Activated T-cell treated with anti-CD3 and anti-CD28 coated beads, Interleukin-2, amount 50 U/mL, for 72 hours (primary cell): Measurements from ENCODE around the gene ELOF1. TPM values are rescaled to one million over a fixed set of nuclear protein-coding genes. Genes with fewer than 3 reads are reported as not detected.

Experiments
- ATAC-seq, 2 donors: fragments of 150-1000 bp; cut with Tn5 transposase; replicated peaks in 1 of 2; 2 replicates each; pipeline ENCODE4 v1.10.0; 2021; ENCODE audit warnings: moderate library complexity in 2 of 2, mild to moderate bottlenecking in 1 of 2
- DNase-seq, 2 donors: peaks; one replicate each; pipeline ENCODE4 v3.0.0; 2021 to 2022; ENCODE audit warnings: mixed read lengths in 1 of 2
- H3K27ac Mint-ChIP-seq: one replicate; pipeline ENCODE4 v1.8.0; 2022; ENCODE audit warnings: mild to moderate bottlenecking, moderate library complexity, mixed read lengths
- H3K27me3 Mint-ChIP-seq: one replicate; pipeline ENCODE4 v1.8.0; 2022; ENCODE audit warnings: low read depth, mixed read lengths
- H3K36me3 Mint-ChIP-seq, 2 donors: one replicate each; pipeline ENCODE4 v1.8.0; 2022; ENCODE audit warnings: mixed read lengths in 2 of 2, mild to moderate bottlenecking in 1 of 2; ENCODE audit not compliant: insufficient read depth in 2 of 2
- H3K4me1 Mint-ChIP-seq: one replicate; pipeline ENCODE4 v1.8.0; 2022; ENCODE audit warnings: low read depth, mixed read lengths
- H3K4me3 Mint-ChIP-seq, 2 donors: one replicate each; pipeline ENCODE4 v1.8.0; 2022; ENCODE audit warnings: mild to moderate bottlenecking in 2 of 2, mixed read lengths in 2 of 2, moderate library complexity in 2 of 2
- H3K9me3 Mint-ChIP-seq, 2 donors: one replicate each; pipeline ENCODE4 v1.8.0; 2022; ENCODE audit warnings: mixed read lengths in 2 of 2
- total RNA-seq, 2 donors: library from RNA; stranded (reverse); gene quantifications; one replicate each; pipeline ENCODE4 v1.2.3, GENCODE V29; 2022

ELOF1 gene
- total RNA-seq, 2 donors from 2014 or later = 50.8 to 50.9 TPM

GRCh38 chr19:11539495-11540365, 19.3 kb downstream of the ELOF1 start:
- Mint-ChIP-seq H3K9me3 (no peaks in the 10 kb centered on the region), H3K27ac (no peak overlapping the region), H3K27me3 (peaks cover 22% of the 10 kb centered on the region), H3K4me3 (no peak overlapping the region), H3K4me1 (peaks cover 12% of the 10 kb centered on the region), H3K36me3 (no peaks in the 10 kb centered on the region)
- ATAC-seq = no peak
- DNase-seq = no peak

GRCh38 chr19:11538232-11539036, 20.6 kb downstream of the ELOF1 start, which contains the start of gene CNN1:
TSS of gene CNN1 (plus strand) at chr19:11538851. CDS start at chr19:11538928, 77 bp downstream.
- Mint-ChIP-seq H3K4me3 (no peak within 1 kb of the TSS), H3K27me3 (peaks cover 30% of the 10 kb centered on the region), H3K9me3 (no peaks in the 10 kb centered on the region), H3K4me1 (peaks cover 12% of the 10 kb centered on the region), H3K27ac (no peak within 1 kb of the TSS), H3K36me3 (no peaks in the 10 kb centered on the region)
- DNase-seq = no peak
- ATAC-seq = no peak

GRCh38 chr19:11535792-11536595, 23.0 kb downstream of the ELOF1 start:
- ATAC-seq = peak; percentile 72
- peaks cover 29% of the 10 kb centered on the region for H3K4me1 Mint-ChIP-seq
- H3K27me3 Mint-ChIP-seq = peaks cover 30% of the 10 kb centered on the region
- peak overlapping the region; percentile 35 for H3K27ac Mint-ChIP-seq
- H3K9me3 Mint-ChIP-seq = no peaks in the 10 kb centered on the region
- no peaks in the 10 kb centered on the region for H3K36me3 Mint-ChIP-seq
- DNase-seq = peak; percentile 89 to 96
- peak overlapping the region; percentile 50 to 65 for H3K4me3 Mint-ChIP-seq

GRCh38 chr19:11534948-11535347, 24.1 kb downstream of the ELOF1 start:
- DNase-seq (no peak), ATAC-seq (no peak)
- Mint-ChIP-seq H3K36me3 (no peaks in the 10 kb centered on the region), H3K27me3 (peaks cover 23% of the 10 kb centered on the region), H3K4me1 (peaks cover 29% of the 10 kb centered on the region), H3K9me3 (no peaks in the 10 kb centered on the region), H3K4me3 (peak overlapping the region in 1 of 2 donors; percentile 2), H3K27ac (no peak overlapping the region)

GRCh38 chr19:11534538-11534937, 24.5 kb downstream of the ELOF1 start:
- no peak for DNase-seq
- no peak for ATAC-seq
- peaks cover 29% of the 10 kb centered on the region for H3K4me1 Mint-ChIP-seq
- H3K4me3 Mint-ChIP-seq = peak overlapping the region in 1 of 2 donors; percentile 2
- H3K27ac Mint-ChIP-seq = no peak overlapping the region
- peaks cover 23% of the 10 kb centered on the region for H3K27me3 Mint-ChIP-seq
- no peaks in the 10 kb centered on the region for H3K9me3 Mint-ChIP-seq
- no peaks in the 10 kb centered on the region for H3K36me3 Mint-ChIP-seq

- H3K36me3 Mint-ChIP-seq = peaks cover 0 to 3% of the 10 kb centered on the region in 2 donors
Observed at GRCh38 chr19:11530432-11530831, 28.6 kb downstream of the ELOF1 start.

GRCh38 chr19:11528551-11529341, 30.3 kb downstream of the ELOF1 start, which contains the start of gene ECSIT:
TSS of gene ECSIT (minus strand) at chr19:11529134. CDS start at chr19:11519170, 9,964 bp downstream.
- DNase-seq = peak; percentile 94 to 96
- no peaks in the 10 kb centered on the region for H3K9me3 Mint-ChIP-seq

More at GRCh38 chr19:11530432-11530831, 28.6 kb downstream of the ELOF1 start:
- peaks cover 36% of the 10 kb centered on the region for H3K4me1 Mint-ChIP-seq
- DNase-seq = peak; percentile 49 to 66
- ATAC-seq = peak in 1 of 2 donors; percentile 4
- peaks cover 10% of the 10 kb centered on the region for H3K27me3 Mint-ChIP-seq
- H3K9me3 Mint-ChIP-seq = no peaks in the 10 kb centered on the region
- no peak overlapping the region for H3K4me3 Mint-ChIP-seq
- H3K27ac Mint-ChIP-seq = no peak overlapping the region

GRCh38 chr19:11519138-11519537, 39.9 kb downstream of the ELOF1 start:
- Mint-ChIP-seq H3K36me3 (no peaks in the 10 kb centered on the region), H3K9me3 (no peaks in the 10 kb centered on the region), H3K4me3 (no peak overlapping the region), H3K27me3 (no peaks in the 10 kb centered on the region), H3K4me1 (no peaks in the 10 kb centered on the region), H3K27ac (no peak overlapping the region)
- DNase-seq (no peak), ATAC-seq (no peak)

More at GRCh38 chr19:11528551-11529341, 30.3 kb downstream of the ELOF1 start, which contains the start of gene ECSIT:
- ATAC-seq = peak; percentile 94 to 95
- H3K27me3 Mint-ChIP-seq = no peaks in the 10 kb centered on the region
- H3K27ac Mint-ChIP-seq = peak within 1 kb of the TSS; percentile 95
- peaks cover 0 to 3% of the 10 kb centered on the region in 2 donors for H3K36me3 Mint-ChIP-seq
- H3K4me3 Mint-ChIP-seq = peak within 1 kb of the TSS; percentile 99
- H3K4me1 Mint-ChIP-seq = peaks cover 34% of the 10 kb centered on the region

GRCh38 chr19:11513946-11514345, 45.1 kb downstream of the ELOF1 start:
- ATAC-seq (no peak), DNase-seq (no peak)
- Mint-ChIP-seq H3K27ac (no peak overlapping the region), H3K4me1 (no peaks in the 10 kb centered on the region), H3K9me3 (no peaks in the 10 kb centered on the region), H3K36me3 (peaks cover 0 to 10% of the 10 kb centered on the region in 2 donors), H3K4me3 (no peak overlapping the region), H3K27me3 (no peaks in the 10 kb centered on the region)

GRCh38 chr19:11510444-11510843, 48.6 kb downstream of the ELOF1 start:
- peaks cover 18% of the 10 kb centered on the region for H3K4me1 Mint-ChIP-seq
- ATAC-seq (no peak), DNase-seq (no peak)
- peaks cover 0 to 10% of the 10 kb centered on the region in 2 donors for H3K36me3 Mint-ChIP-seq
- H3K9me3 Mint-ChIP-seq = no peaks in the 10 kb centered on the region
- no peak overlapping the region for H3K27ac Mint-ChIP-seq
- no peaks in the 10 kb centered on the region for H3K27me3 Mint-ChIP-seq
- H3K4me3 Mint-ChIP-seq = no peak overlapping the region

GRCh38 chr19:11507370-11508078, 51.5 kb downstream of the ELOF1 start:
- peaks cover 0 to 8% of the 10 kb centered on the region in 2 donors for H3K36me3 Mint-ChIP-seq
- DNase-seq = no peak
- H3K4me3 Mint-ChIP-seq = peak overlapping the region; percentile 86 to 97
- no peaks in the 10 kb centered on the region for H3K9me3 Mint-ChIP-seq
- no peak for ATAC-seq
- peaks cover 27% of the 10 kb centered on the region for H3K4me1 Mint-ChIP-seq
- peak overlapping the region; percentile 50 for H3K27ac Mint-ChIP-seq
- no peaks in the 10 kb centered on the region for H3K27me3 Mint-ChIP-seq
